Myocyte (in vitro differentiated cells): ENCODE measurements around the gene IL11RA. TPM values are rescaled to one million over a fixed set of nuclear protein-coding genes. Genes with fewer than 3 reads are reported as not detected.

Experiments used
- DNase-seq: peaks from one replicate; pipeline ENCODE4 v3.0.0-alpha.2; 2012; ENCODE audit warnings: low read depth
- total RNA-seq: library from RNA; depleted of rRNA; stranded (reverse); fragments of >200 nt; gene quantifications from 2 replicates; pipeline ENCODE4 v1.2.3, GENCODE V29; 2014

Gene IL11RA
- total RNA-seq, 1 donor from 2014 or later: 11.8 TPM

DNA sequence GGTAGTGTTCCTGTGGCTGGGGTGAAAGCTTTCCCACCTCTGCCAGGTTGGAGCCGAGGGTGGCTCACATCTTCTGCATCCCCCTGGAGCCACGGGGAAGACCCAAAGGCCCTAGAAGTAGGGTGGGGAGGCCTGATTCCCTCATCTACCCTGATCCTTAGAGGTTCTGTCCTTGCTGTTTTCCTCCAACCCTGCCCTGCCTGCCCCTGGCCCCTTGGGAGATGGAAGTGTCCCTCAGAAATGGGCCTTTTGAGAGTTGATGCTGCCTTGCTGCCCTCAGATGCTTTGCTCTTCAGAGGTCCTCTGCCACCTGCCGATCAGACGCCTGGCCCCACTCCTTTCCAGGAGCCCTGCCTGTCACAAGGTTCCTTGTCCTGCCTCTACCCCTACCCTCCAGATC lies 32.8 kb downstream of the IL11RA start:
- DNase-seq: no peak

GRCh38 chr9:34685591-34685990 lies 33.6 kb downstream of the IL11RA start:
- no peak for DNase-seq

DNA sequence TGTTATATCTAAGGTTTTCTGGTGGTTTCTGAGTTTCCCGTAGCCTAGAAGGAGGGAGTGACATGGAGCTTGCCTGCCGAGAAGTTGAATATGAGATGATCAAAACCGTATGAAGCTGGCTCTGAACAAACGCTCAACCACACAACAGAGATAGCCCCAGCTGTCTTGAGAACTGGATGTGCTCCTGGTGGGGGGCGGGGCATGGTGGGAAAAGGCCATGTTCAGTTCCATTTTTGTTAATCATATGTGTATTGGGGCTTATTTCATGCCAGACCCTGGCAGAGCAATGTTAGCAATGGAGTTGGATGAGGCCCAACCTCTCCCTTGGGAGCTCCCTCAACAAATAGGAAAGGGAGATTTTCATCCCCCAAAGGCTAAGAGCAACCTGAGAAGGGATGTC lies 34.2 kb downstream of the IL11RA start:
- peak; percentile 13 for DNase-seq

DNA sequence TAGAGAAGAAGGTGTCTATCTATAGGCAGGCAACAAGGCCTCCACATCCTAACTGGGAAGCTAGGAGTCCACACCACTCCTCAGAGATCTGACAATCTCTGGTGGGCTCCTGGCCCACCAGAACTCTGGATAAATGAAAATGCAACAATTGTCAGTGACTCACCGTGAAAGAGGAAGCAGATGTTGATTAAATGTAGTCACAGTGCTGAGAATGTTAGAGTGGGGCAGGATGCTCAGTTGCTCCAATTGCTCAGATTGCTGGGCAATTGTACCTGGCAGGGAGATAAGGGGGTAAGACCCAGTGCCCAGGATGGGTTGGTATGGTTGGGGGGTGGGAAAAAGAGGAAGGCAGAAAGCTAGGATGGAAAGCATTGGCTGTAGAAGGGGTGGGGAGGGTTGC lies 34.7 kb downstream of the IL11RA start:
- DNase-seq: no peak

DNA sequence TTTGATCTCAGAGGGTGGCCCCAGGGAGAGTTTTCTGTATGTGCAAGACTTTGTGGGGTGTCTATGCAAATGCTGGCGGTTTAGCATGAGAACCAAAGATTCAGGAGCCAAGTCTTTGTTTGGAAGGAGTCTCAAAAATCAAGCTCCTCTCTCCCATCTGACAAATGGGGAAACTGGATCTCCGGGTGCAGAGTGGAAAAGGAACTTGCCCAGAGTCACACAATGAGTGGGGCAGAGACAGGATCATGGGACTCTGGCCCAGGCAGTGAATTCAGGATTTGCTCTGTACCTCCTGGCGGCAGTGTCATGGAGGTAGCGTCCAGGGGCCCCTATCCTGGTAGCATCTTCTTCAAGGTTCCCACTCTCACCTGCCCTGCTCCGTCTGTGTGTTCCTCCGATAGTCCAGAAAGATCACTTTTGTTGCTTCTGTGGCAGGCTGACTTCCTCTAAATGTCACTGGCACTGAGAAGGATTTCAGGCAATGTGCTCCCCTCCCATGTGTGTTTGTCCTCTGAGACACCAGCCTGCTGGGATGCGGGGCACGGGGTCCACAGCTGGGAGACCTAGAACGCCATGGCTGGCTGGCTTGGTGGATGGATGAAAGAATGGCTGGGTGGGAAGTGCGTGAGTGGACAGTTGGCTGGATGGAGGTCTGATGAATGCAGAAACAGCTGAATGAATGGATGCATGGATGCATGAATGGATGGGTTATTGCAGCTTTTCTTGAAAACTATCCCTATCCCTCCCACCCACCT lies 35.5 kb downstream of the IL11RA start:
- no peak for DNase-seq

DNA sequence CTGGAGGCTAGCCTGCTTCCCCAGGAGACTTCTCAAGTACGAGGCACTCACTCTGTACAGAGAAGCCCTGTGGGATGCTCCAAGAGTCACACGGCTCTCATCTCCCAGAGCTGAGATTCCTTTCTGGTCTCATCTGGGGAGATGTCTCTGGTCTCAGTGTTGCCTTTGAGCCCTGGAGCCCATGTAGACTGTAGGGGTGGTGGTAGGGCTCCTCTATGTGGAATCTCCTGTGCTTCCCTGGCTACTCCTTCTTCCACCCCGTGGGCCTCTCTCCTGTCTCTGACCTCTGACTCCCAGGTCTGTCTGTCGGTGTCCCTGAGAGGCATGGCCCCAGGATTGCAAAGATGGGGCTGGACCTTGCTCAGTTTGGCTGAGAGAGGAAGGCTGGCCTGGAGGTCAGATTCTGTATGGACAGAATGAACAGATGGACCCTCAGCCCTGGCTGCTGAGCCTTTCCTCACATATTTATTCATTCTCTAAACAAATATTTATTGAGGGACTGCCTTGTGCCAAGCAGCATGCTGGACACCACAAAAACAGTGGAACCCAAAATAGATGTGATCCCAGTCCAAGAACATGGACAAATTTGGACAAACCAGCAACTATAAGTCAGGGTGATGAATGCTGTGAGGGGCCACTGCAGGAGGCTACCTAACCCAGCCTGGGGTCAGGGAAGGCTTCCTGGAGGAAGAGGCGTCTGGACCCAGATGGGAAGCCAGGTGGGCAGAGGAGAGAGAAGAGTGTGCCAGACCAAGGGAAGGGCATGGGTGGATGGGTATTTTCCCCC lies 36.5 kb downstream of the IL11RA start:
- no peak for DNase-seq

- no peak for DNase-seq
These were observed 37.1 kb downstream of the IL11RA start for GRCh38 chr9:34689116-34689470.

GRCh38 chr9:34689512-34689911 lies 37.5 kb downstream of the IL11RA start:
- no peak for DNase-seq

DNA sequence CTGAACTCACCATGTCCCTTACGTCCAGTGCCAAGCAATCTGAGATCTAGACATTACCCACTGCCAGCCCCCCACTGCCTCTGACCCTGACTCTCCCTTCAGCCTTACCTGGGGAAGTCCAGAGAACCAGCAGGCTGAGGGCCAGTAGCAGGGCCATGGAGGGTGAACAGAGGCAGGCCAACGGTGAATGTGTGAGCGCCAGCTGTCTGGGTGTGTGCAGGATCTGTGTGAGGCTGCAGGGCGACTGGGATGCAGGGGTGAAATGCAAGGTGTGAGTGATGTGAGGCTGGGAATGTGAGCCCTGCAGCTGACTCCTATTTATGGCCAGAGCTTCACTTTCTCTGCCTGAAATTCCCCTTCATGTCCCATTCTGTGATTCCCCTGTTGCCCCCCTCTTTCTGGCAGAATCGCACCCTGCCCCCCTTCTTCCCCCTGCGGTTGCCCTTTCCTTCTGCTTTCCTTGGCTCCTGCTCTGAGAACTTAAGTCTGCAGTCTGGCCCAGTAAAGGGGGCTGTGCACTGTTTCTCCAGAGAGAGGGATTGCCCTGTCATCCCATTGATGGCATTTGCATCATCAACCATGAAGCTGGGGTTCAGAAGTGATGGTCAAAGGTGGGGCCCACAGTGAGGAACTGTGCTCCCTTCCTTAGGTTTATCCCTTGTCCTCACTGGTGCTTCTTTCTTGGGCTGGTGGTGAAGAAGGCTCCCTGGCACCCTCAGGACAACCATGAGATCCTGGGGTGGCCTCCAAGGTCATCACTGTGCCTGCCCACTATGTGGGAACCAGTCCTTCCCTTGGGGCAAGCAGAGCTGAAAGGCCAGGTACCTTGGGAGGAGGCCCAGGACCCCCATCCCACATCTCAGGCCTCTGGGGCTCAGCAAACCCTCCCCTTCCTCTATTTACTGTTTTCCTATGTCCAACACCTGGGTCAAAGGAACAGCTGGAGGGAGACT lies 39.3 kb downstream of the IL11RA start, which contains the start of gene CCL19:
TSS of gene CCL19 (minus strand) at position 294 of the 953 bp plus-strand sequence. CDS start at position 157, 137 bp downstream.
- DNase-seq: no peak

DNA sequence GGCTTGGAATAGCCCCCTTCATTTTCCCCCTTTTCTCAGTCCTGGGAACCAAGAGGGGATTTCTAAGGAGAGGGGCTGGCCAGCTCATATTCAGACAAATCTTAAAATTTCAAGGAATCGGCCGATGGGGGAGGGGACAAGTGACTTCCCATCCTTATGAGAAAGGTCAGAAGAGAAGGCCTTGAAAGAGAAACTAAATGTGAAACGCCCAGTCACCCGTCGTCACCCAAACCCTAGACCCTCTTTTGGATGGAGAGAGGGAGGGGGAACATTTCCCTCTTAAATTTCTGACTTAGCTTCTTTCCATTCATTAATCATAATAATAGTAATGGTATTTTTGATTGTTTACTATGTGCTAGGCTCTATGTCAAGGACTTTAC lies 39.9 kb downstream of the IL11RA start:
- DNase-seq: no peak

DNA sequence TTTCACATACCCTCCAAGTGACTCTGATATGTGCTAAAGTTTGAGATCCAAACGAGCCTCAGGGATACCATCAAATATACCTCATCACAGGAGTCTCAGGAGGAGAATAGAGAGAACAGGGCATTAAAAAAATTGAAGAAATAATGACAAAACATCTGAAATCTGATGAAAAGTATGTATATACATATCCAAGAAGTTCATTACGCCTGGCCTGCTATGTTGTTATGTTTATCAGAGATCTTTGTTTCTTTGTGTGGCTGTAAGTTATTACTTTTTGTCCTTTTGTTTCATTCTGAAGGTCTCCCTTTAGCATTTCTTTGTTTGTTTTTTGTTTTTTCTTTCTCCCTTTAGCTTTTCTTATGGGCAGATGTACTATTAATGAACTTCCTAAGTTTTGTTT lies 41.6 kb downstream of the IL11RA start:
- DNase-seq: no peak

DNA sequence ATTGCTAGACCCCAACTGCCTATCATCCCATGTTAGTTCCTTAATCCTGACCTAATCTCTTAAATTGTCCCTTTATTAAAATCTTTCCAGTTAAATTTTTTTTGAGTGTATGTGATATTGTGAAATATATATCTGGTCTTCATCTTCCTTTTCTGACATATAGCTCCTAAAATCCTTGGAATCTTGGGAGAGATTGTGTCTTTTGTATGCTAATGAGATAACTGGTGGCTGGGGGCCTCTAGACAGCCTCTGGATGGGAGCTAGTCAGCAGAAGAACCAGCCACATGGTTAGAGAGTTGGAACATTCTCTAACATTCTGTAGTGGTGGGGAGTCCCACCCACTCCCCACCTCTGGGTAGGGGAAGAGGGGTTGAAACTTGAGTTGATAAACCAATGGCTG lies 42.8 kb downstream of the IL11RA start:
- DNase-seq: no peak

- peak; percentile 79 for DNase-seq
These were observed 49.2 kb downstream of the IL11RA start for GRCh38 chr9:34701023-34701768.

- DNase-seq: peak; percentile 75
These were observed 50.1 kb downstream of the IL11RA start for GRCh38 chr9:34701769-34702736.

DNA sequence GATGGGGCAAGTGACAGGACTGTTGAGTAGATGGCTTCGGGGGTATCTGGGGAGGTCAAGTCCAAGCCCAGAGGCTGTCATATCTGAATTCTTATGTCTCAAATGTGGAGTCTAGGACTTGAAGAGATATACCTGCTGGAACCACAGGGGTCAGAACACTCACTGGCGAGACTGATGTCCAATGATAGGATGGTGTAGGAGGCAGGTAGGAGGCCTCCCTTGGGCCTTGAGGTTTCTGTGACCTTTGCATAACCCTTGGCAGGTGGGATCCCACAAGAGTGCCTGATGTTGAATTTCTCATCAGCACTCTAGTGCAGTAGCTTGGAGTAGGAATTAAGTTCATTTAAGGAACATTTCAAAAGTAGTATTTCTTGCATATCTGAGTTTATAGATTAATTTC lies 55.1 kb downstream of the IL11RA start:
- no peak for DNase-seq

GRCh38 chr9:34709196-34709978 lies 57.4 kb downstream of the IL11RA start:
- DNase-seq: no peak

GRCh38 chr9:34710023-34710422 lies 58.0 kb downstream of the IL11RA start, which contains the start of gene CCL21:
Gene CCL21 (minus strand): TSS chr9:34710136. CDS start chr9:34710066, 70 bp downstream.
- peak; percentile 73 for DNase-seq
